Measurements from ENCODE around the gene AUP1. TPM values are rescaled to one million over a fixed set of nuclear protein-coding genes. Genes with fewer than 3 reads are reported as not detected.

Gene AUP1
- polyA plus RNA-seq, 3 donors: 130 to 385 (median 149) TPM

- no peak for TF ChIP-seq CTCF (IDR thresholded peaks at IDR 0.05)
- H3K9ac ChIP-seq (ENCODE audit: insufficient read depth, low read length, poor library complexity, severe bottlenecking): no peak overlapping the region
- intact Hi-C loops (cut with micrococcal nuclease): no loop called here
- Mint-ChIP-seq H3K4me1 (peaks cover 54% of the 10 kb centered on the region), H3K9me3 (no peaks in the 10 kb centered on the region), H3K27ac (peak overlapping the region in 2 of 7 donors; percentile 48 to 57), H3K36me3 (peaks cover 15 to 20% of the 10 kb centered on the region in 2 donors), H3K4me3 (no peak overlapping the region), H3K27me3 (ENCODE audit: low read depth in 3 of 3) (peaks cover 0 to 2% (median 2%) of the 10 kb centered on the region in 3 donors)
- no peaks in the 10 kb centered on the region for H3K9me3 ChIP-seq (replicated peaks in 1 of 2; ENCODE audit: control insufficient read depth in 1 of 2, insufficient read depth in 1 of 2, low read length in 2 of 2)
- H3K4me3 ChIP-seq (replicated peaks in 1 of 3; ENCODE audit: low read depth in 2 of 3, low read length in 3 of 3): no peak overlapping the region
- H3K27me3 ChIP-seq (ENCODE audit: control insufficient read depth in 2 of 2, insufficient read depth in 2 of 2, low read length in 2 of 2): no peaks in the 10 kb centered on the region
- no peak overlapping the region for H2AFZ ChIP-seq (ENCODE audit: insufficient read depth, low read depth, low read length, poor library complexity, severe bottlenecking)
- peaks cover 23% of the 10 kb centered on the region for H4K20me1 ChIP-seq (ENCODE audit: insufficient read depth, low read length)
- no peak overlapping the region for H3K4me2 ChIP-seq (replicated peaks; ENCODE audit: extremely low read depth, low read length, poor library complexity, severe bottlenecking)
- H3K4me1 ChIP-seq (ENCODE audit: control insufficient read depth in 1 of 2, insufficient read depth in 2 of 2, low read length in 2 of 2): peaks cover 32 to 41% of the 10 kb centered on the region in 2 donors
- H3K27ac ChIP-seq (ENCODE audit: low read depth in 1 of 2, low read length in 2 of 2): no peak overlapping the region
- 86% methylated on average over 3 of the region's 6 CpGs for WGBS (ENCODE audit: insufficient coverage)
- peaks cover 24% of the 10 kb centered on the region for H3K79me2 ChIP-seq (ENCODE audit: insufficient read depth, low read length)
- H3K36me3 ChIP-seq (replicated peaks in 1 of 2; ENCODE audit: control insufficient read depth in 1 of 2, insufficient read depth in 2 of 2, low read length in 2 of 2): peaks cover 20 to 28% of the 10 kb centered on the region in 2 donors
- DNase-seq: no peak
Observed at GRCh38 chr2:74560591-74560990, 31.1 kb upstream of the AUP1 start.

- no peaks in the 10 kb centered on the region for H3K9me3 ChIP-seq (replicated peaks in 1 of 2; ENCODE audit: control insufficient read depth in 1 of 2, insufficient read depth in 1 of 2, low read length in 2 of 2)
- no peak overlapping the region for H3K27ac ChIP-seq (ENCODE audit: low read depth in 1 of 2, low read length in 2 of 2)
- peaks cover 31% of the 10 kb centered on the region for H3K79me2 ChIP-seq (ENCODE audit: insufficient read depth, low read length)
- peaks cover 32 to 46% of the 10 kb centered on the region in 2 donors for H3K4me1 ChIP-seq (ENCODE audit: control insufficient read depth in 1 of 2, insufficient read depth in 2 of 2, low read length in 2 of 2)
- peaks cover 20 to 28% of the 10 kb centered on the region in 2 donors for H3K36me3 ChIP-seq (replicated peaks in 1 of 2; ENCODE audit: control insufficient read depth in 1 of 2, insufficient read depth in 2 of 2, low read length in 2 of 2)
- H3K27me3 ChIP-seq (ENCODE audit: control insufficient read depth in 2 of 2, insufficient read depth in 2 of 2, low read length in 2 of 2): no peaks in the 10 kb centered on the region
- no peak overlapping the region for H3K9ac ChIP-seq (ENCODE audit: insufficient read depth, low read length, poor library complexity, severe bottlenecking)
- Mint-ChIP-seq H3K9me3 (no peaks in the 10 kb centered on the region), H3K36me3 (peaks cover 15 to 20% of the 10 kb centered on the region in 2 donors), H3K4me1 (peaks cover 54% of the 10 kb centered on the region), H3K27me3 (ENCODE audit: low read depth in 3 of 3) (peaks cover 0 to 2% (median 2%) of the 10 kb centered on the region in 3 donors), H3K27ac (no peak overlapping the region), H3K4me3 (no peak overlapping the region)
- H4K20me1 ChIP-seq (ENCODE audit: insufficient read depth, low read length): peaks cover 23% of the 10 kb centered on the region
- intact Hi-C loops (cut with micrococcal nuclease): no loop called here
- DNase-seq: no peak
- H3K4me3 ChIP-seq (replicated peaks in 1 of 3; ENCODE audit: low read depth in 2 of 3, low read length in 3 of 3): no peak overlapping the region
- no peak overlapping the region for H2AFZ ChIP-seq (ENCODE audit: insufficient read depth, low read depth, low read length, poor library complexity, severe bottlenecking)
- no peak overlapping the region for H3K4me2 ChIP-seq (replicated peaks; ENCODE audit: extremely low read depth, low read length, poor library complexity, severe bottlenecking)
- TF ChIP-seq CTCF (IDR thresholded peaks at IDR 0.05): no peak
- WGBS (ENCODE audit: insufficient coverage): 79% methylated on average over 4 of the region's 5 CpGs
Observed at GRCh38 chr2:74559912-74560311, 30.4 kb upstream of the AUP1 start.
